ES-I3 (cell line): Measurements from ENCODE around the gene CACNB3.
"Not testable (repeated sequence)": the region's sequence is repeated elsewhere in the genome, so short reads cannot be mapped to it uniquely, and the experiment has no call there.

Experiments used
- H3K36me3 ChIP-seq: 2 replicates; pipeline ENCODE4 v1.6.1; 2013; ENCODE audit warnings: mild to moderate bottlenecking, low read length, control low read depth, moderate library complexity; ENCODE audit not compliant: insufficient read depth
- H3K4me1 ChIP-seq: 2 replicates; pipeline ENCODE4 v1.6.1; 2013; ENCODE audit warnings: mild to moderate bottlenecking, control low read depth, low read length; ENCODE audit not compliant: insufficient read depth
- H3K9ac ChIP-seq: 2 replicates; pipeline ENCODE4 v1.6.1; 2013; ENCODE audit warnings: low read depth, mild to moderate bottlenecking, low read length, moderate library complexity
- H3K9me3 ChIP-seq: 2 replicates; pipeline ENCODE4 v1.6.1; 2013; ENCODE audit warnings: mild to moderate bottlenecking, low read length, moderate library complexity; ENCODE audit not compliant: control insufficient read depth, insufficient read depth

Gene CACNB3

GRCh38 chr12:48851883-48852733 is 33.8 kb downstream of the CACNB3 start, which contains the start of gene DDX23:
DDX23 (minus strand) TSS chr12:48852163; CDS start chr12:48845782, 6,381 bp downstream.
- H3K9ac ChIP-seq, result peak within 1 kb of the TSS; percentile 94
- peaks cover 6% of the 10 kb centered on the region; the same call in 1 of the 2 replicates for H3K4me1 ChIP-seq
- H3K36me3 ChIP-seq, result no peaks in the 10 kb centered on the region
- H3K9me3 ChIP-seq, result no peaks in the 10 kb centered on the region

GRCh38 chr12:48852734-48853688 is 34.7 kb downstream of the CACNB3 start:
- peaks cover 6% of the 10 kb centered on the region; the same call in 1 of the 2 replicates for H3K4me1 ChIP-seq
- no peaks in the 10 kb centered on the region for H3K9me3 ChIP-seq
- peak overlapping the region; percentile 94; the same call in 1 of the 2 replicates for H3K9ac ChIP-seq
- no peaks in the 10 kb centered on the region for H3K36me3 ChIP-seq

- H3K36me3 ChIP-seq, result no peaks in the 10 kb centered on the region
- no peaks in the 10 kb centered on the region for H3K9me3 ChIP-seq
- H3K9ac ChIP-seq, result no peak overlapping the region
- H3K4me1 ChIP-seq, result peaks cover 6% of the 10 kb centered on the region; the same call in 1 of the 2 replicates
Observed at GRCh38 chr12:48854488-48854887, 36.2 kb downstream of the CACNB3 start.

- not testable (repeated sequence) for H3K4me1 ChIP-seq, H3K9me3 ChIP-seq, H3K9ac ChIP-seq, H3K36me3 ChIP-seq
Observed at GRCh38 chr12:48854932-48855331, 36.6 kb downstream of the CACNB3 start.

- Histone ChIP-seq H3K9me3 (no peaks in the 10 kb centered on the region), H3K4me1 (peaks cover 6% of the 10 kb centered on the region; the same call in 1 of the 2 replicates), H3K9ac (no peak overlapping the region), H3K36me3 (no peaks in the 10 kb centered on the region; the same call in 1 of the 2 replicates)
Observed at GRCh38 chr12:48856379-48856778, 38.1 kb downstream of the CACNB3 start.

GRCh38 chr12:48857278-48857994 is 39.1 kb downstream of the CACNB3 start:
- Histone ChIP-seq H3K4me1 (peaks cover 6% of the 10 kb centered on the region; the same call in 1 of the 2 replicates), H3K36me3 (no peaks in the 10 kb centered on the region; the same call in 1 of the 2 replicates), H3K9me3 (no peaks in the 10 kb centered on the region), H3K9ac (no peak overlapping the region)

- H3K36me3 ChIP-seq, result no peaks in the 10 kb centered on the region; the same call in 1 of the 2 replicates
Observed at GRCh38 chr12:48858043-48858442, 39.7 kb downstream of the CACNB3 start.

GRCh38 chr12:48859607-48860006 is 41.3 kb downstream of the CACNB3 start:
- no peaks in the 10 kb centered on the region for H3K9me3 ChIP-seq
- H3K9ac ChIP-seq, result no peak overlapping the region
- H3K36me3 ChIP-seq, result no peaks in the 10 kb centered on the region; the same call in 1 of the 2 replicates
- peaks cover 17% of the 10 kb centered on the region for H3K4me1 ChIP-seq

More at GRCh38 chr12:48858043-48858442, 39.7 kb downstream of the CACNB3 start:
- Histone ChIP-seq H3K4me1 (peaks cover 5% of the 10 kb centered on the region; the same call in 1 of the 2 replicates), H3K9me3 (no peaks in the 10 kb centered on the region), H3K9ac (no peak overlapping the region)

GRCh38 chr12:48860236-48860635 is 41.9 kb downstream of the CACNB3 start:
- H3K9ac ChIP-seq, H3K36me3 ChIP-seq, H3K9me3 ChIP-seq: not testable (repeated sequence)
- H3K4me1 ChIP-seq, result peaks cover 20% of the 10 kb centered on the region

GRCh38 chr12:48861111-48861510 is 42.8 kb downstream of the CACNB3 start:
- H3K9ac ChIP-seq, result no peak overlapping the region
- peaks cover 21% of the 10 kb centered on the region for H3K4me1 ChIP-seq
- H3K9me3 ChIP-seq, result no peaks in the 10 kb centered on the region
- H3K36me3 ChIP-seq, result no peaks in the 10 kb centered on the region; the same call in 1 of the 2 replicates

- Histone ChIP-seq H3K36me3 (no peaks in the 10 kb centered on the region; the same call in 1 of the 2 replicates), H3K9me3 (no peaks in the 10 kb centered on the region), H3K9ac (no peak overlapping the region), H3K4me1 (peaks cover 26% of the 10 kb centered on the region)
Observed at GRCh38 chr12:48862760-48863159, 44.5 kb downstream of the CACNB3 start.

- Histone ChIP-seq H3K36me3 (no peaks in the 10 kb centered on the region; the same call in 1 of the 2 replicates), H3K9ac (no peak overlapping the region), H3K4me1 (peaks cover 26% of the 10 kb centered on the region), H3K9me3 (no peaks in the 10 kb centered on the region)
Observed at GRCh38 chr12:48863291-48863690, 45.0 kb downstream of the CACNB3 start.

- Histone ChIP-seq H3K4me1 (peaks cover 26% of the 10 kb centered on the region), H3K36me3 (no peaks in the 10 kb centered on the region; the same call in 1 of the 2 replicates), H3K9ac (peak within 1 kb of the TSS; percentile 54), H3K9me3 (no peaks in the 10 kb centered on the region)
Observed at GRCh38 chr12:48865281-48866051, 47.2 kb downstream of the CACNB3 start, which contains the start of gene RND1. RND1 (minus strand) TSS chr12:48865870; CDS start chr12:48865767, 103 bp downstream.
